ENCODE measurements around the gene ARMC2.

DNA sequence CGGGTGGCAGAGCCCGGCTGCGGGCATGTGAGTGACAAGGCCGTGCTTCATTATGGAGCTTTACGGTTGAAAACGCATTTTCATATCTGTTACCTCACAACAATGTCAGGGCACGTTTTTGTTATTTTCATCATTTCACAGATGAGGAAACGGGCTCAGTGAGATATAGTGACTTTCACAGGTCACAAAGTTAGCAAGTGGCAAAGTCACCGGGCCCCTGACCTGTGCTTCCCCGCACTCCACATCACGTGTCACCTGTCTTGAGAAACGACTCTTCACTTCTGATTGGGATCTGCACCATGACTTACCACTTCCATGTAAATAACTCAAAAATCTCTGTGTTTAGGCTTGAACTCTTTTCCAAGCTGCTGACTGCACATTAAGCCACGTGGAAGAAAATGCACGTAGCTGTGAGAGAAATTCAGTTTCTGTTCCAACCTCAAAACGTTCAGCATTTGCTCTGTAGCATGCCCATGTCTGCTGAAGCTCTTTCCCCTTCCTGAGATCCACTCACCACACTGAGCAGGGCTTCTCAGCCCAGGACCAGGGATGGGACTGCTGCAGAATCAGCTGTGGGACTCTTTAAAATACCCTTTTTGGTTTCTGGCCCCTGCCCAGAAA, 107.2 kb downstream of the ARMC2 start:
- TF ChIP-seq, protein P1, sequence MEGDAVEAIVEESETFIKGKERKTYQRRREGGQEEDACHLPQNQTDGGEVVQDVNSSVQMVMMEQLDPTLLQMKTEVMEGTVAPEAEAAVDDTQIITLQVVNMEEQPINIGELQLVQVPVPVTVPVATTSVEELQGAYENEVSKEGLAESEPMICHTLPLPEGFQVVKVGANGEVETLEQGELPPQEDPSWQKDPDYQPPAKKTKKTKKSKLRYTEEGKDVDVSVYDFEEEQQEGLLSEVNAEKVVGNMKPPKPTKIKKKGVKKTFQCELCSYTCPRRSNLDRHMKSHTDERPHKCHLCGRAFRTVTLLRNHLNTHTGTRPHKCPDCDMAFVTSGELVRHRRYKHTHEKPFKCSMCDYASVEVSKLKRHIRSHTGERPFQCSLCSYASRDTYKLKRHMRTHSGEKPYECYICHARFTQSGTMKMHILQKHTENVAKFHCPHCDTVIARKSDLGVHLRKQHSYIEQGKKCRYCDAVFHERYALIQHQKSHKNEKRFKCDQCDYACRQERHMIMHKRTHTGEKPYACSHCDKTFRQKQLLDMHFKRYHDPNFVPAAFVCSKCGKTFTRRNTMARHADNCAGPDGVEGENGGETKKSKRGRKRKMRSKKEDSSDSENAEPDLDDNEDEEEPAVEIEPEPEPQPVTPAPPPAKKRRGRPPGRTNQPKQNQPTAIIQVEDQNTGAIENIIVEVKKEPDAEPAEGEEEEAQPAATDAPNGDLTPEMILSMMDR (IDR thresholded peaks at IDR 0.05; ENCODE audit: low read depth, low read length) = no peak
- no peak for TF ChIP-seq POLR2A (IDR thresholded peaks at IDR 0.05; ENCODE audit: extremely low read depth, insufficient read length)
- TF ChIP-seq, protein P2, sequence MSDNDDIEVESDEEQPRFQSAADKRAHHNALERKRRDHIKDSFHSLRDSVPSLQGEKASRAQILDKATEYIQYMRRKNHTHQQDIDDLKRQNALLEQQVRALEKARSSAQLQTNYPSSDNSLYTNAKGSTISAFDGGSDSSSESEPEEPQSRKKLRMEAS (IDR thresholded peaks at IDR 0.05; ENCODE audit: low read depth, low read length) = no peak
